GM12891 (cell line): ENCODE results near the gene SQSTM1.
"Not testable (repeated sequence)": the region's sequence is repeated elsewhere in the genome, so short reads cannot be mapped to it uniquely, and the experiment has no call there.

Experiments
- DNase-seq: peaks from one replicate; pipeline ENCODE4 v3.0.0; 2011; ENCODE audit warnings: low spot score; ENCODE audit not compliant: insufficient read length
- FAIRE-seq: peaks from 2 replicates; lab custom pipeline; 2011; peaks lifted over from hg19 to GRCh38; lab: Jason Lieb, UNC
- PAX5 ChIP-seq: IDR thresholded peaks from 2 replicates; pipeline ENCODE4 v1.6.1; 2011; ENCODE audit warnings: low read length, moderate library complexity, mild to moderate bottlenecking; ENCODE audit not compliant: insufficient read depth, severe bottlenecking
- POLR2A ChIP-seq: IDR thresholded peaks from 2 replicates; pipeline ENCODE4 v1.6.1; 2011; ENCODE audit warnings: low read depth, low read length, control low read depth
- POLR2AphosphoS5 ChIP-seq: IDR thresholded peaks from 2 replicates; pipeline ENCODE4 v1.6.1; 2011; ENCODE audit warnings: low read depth, low read length, control low read depth
- POU2F2 ChIP-seq: IDR thresholded peaks from 2 replicates; pipeline ENCODE4 v1.6.1; 2011; ENCODE audit warnings: low read depth, mild to moderate bottlenecking, control low read depth, low read length, moderate library complexity
- SPI1 ChIP-seq: IDR thresholded peaks from 2 replicates; pipeline ENCODE4 v1.6.1; 2011; ENCODE audit warnings: low read depth, low read length, control low read depth
- TAF1 ChIP-seq: IDR thresholded peaks from 2 replicates; pipeline ENCODE4 v1.6.1; 2011; ENCODE audit warnings: low read depth, low read length, control low read depth

Gene SQSTM1

GRCh38 chr5:179824745-179825112 is 4.0 kb downstream of the SQSTM1 start:
- FAIRE-seq (no peak), DNase-seq (no peak)
- TF ChIP-seq POU2F2 (no peak), POLR2AphosphoS5 (no peak), SPI1 (no peak), PAX5 (no peak), POLR2A (no peak; the same call in 1 of the 2 replicates), TAF1 (no peak)

GRCh38 chr5:179825655-179826182 is 5.0 kb downstream of the SQSTM1 start:
- TF ChIP-seq SPI1 (no peak), POLR2A (no peak; the same call in 1 of the 2 replicates), TAF1 (no peak), PAX5 (no peak), POU2F2 (no peak)
- FAIRE-seq: no peak
- no peak for DNase-seq

GRCh38 chr5:179827680-179828079 is 7.0 kb downstream of the SQSTM1 start:
- DNase-seq: no peak
- FAIRE-seq: no peak
- no peak for TF ChIP-seq POLR2A

GRCh38 chr5:179828756-179829421 is 8.2 kb downstream of the SQSTM1 start:
- DNase-seq: no peak
- no peak for FAIRE-seq
- TF ChIP-seq POLR2AphosphoS5 (peak; percentile 65), POLR2A (no peak), SPI1 (no peak), POU2F2 (no peak)

- FAIRE-seq (no peak), DNase-seq (no peak)
- TF ChIP-seq POLR2AphosphoS5 (peak; percentile 33; the same call in 1 of the 2 replicates), POLR2A (no peak)
Observed at GRCh38 chr5:179829732-179830435, 9.2 kb downstream of the SQSTM1 start.

- no peak for TF ChIP-seq POU2F2
- TF ChIP-seq PAX5: no peak
- TF ChIP-seq TAF1: no peak
- TF ChIP-seq POLR2A: 0 out of 2 replicates have a peak, but pooled peaks have one; percentile 10
- DNase-seq (no peak), FAIRE-seq (no peak)
Observed at GRCh38 chr5:179830818-179831468, 10.2 kb downstream of the SQSTM1 start.

GRCh38 chr5:179832039-179832745 is 11.5 kb downstream of the SQSTM1 start:
- DNase-seq (no peak), FAIRE-seq (no peak)
- peak; percentile 78 for TF ChIP-seq POLR2AphosphoS5
- TF ChIP-seq PAX5: no peak
- 0 out of 2 replicates have a peak, but pooled peaks have one; percentile 14 for TF ChIP-seq POLR2A

GRCh38 chr5:179833056-179833708 is 12.5 kb downstream of the SQSTM1 start:
- no peak for FAIRE-seq
- TF ChIP-seq POLR2AphosphoS5 (no peak), PAX5 (no peak), SPI1 (no peak), POLR2A (no peak; the same call in 1 of the 2 replicates), TAF1 (no peak), POU2F2 (no peak)
- no peak for DNase-seq

- TF ChIP-seq PAX5: no peak
- no peak for TF ChIP-seq SPI1
- no peak for TF ChIP-seq POLR2AphosphoS5
- no peak for TF ChIP-seq TAF1
- no peak; the same call in 1 of the 2 replicates for TF ChIP-seq POLR2A
- TF ChIP-seq POU2F2: no peak
- no peak for FAIRE-seq
- DNase-seq: no peak
Observed at GRCh38 chr5:179833709-179834070, 13.0 kb downstream of the SQSTM1 start.

- DNase-seq (no peak), FAIRE-seq (no peak)
- TF ChIP-seq SPI1 (no peak), POLR2AphosphoS5 (no peak), PAX5 (no peak), POLR2A (no peak), POU2F2 (no peak), TAF1 (no peak)
Observed at GRCh38 chr5:179834120-179834519, 13.4 kb downstream of the SQSTM1 start.

- not testable (repeated sequence) for DNase-seq, FAIRE-seq
Observed at GRCh38 chr5:179834871-179835270, 14.2 kb downstream of the SQSTM1 start.
